GM13976 (cell line): ENCODE measurements around the gene PFDN5.
"Not testable (repeated sequence)": the region's sequence is repeated elsewhere in the genome, so short reads cannot be mapped to it uniquely, and the experiment has no call there.

Source experiments
- DNase-seq: peaks from one replicate; pipeline ENCODE4 v3.0.0; 2012; ENCODE audit warnings: low spot score
- CTCF ChIP-seq: IDR thresholded peaks from 2 replicates; pipeline ENCODE4 v1.5.1; 2012; ENCODE audit warnings: borderline replicate concordance, mild to moderate bottlenecking; ENCODE audit not compliant: insufficient read depth; ENCODE audit errors: extremely low read depth, missing control alignments, control extremely low read depth
- in situ Hi-C: fragments of 300-500 bp; cut with MboI; formaldehyde crosslinking; loops from one replicate; pipeline ENCODE4 v1.12.0; 2022; ENCODE audit warnings: low sequenced_read_pairs, mixed read lengths, inconsistent platforms; ENCODE audit not compliant: unreplicated experiment

The PFDN5 gene

GRCh38 chr12:53295891-53296219, 513 bp downstream of the PFDN5 start:
- TF ChIP-seq CTCF, result no peak
- no peak for DNase-seq
- in situ Hi-C loops, result no loop called here

- DNase-seq, in situ Hi-C loops: not testable (repeated sequence)
Measured at GRCh38 chr12:53297106-53297505, 1.8 kb downstream of the PFDN5 start.

GRCh38 chr12:53298164-53298563, 2.8 kb downstream of the PFDN5 start:
- in situ Hi-C loops, result no loop called here
- no peak for DNase-seq
- TF ChIP-seq CTCF, result no peak

- no peak for TF ChIP-seq CTCF
- DNase-seq, result no peak
- in situ Hi-C loops, result no loop called here
Measured at GRCh38 chr12:53299101-53299453, 3.7 kb downstream of the PFDN5 start.

GRCh38 chr12:53299454-53300180, 4.3 kb downstream of the PFDN5 start, which contains the start of gene MYG1:
Gene MYG1, plus strand, starts transcription at chr12:53299695. Its CDS starts 43 bp downstream, at chr12:53299738.
- in situ Hi-C loops, result no loop called here
- no peak for TF ChIP-seq CTCF

GRCh38 chr12:53300187-53300586, 4.8 kb downstream of the PFDN5 start:
- no peak for DNase-seq
- no peak for TF ChIP-seq CTCF
- in situ Hi-C loops, result no loop called here

More at GRCh38 chr12:53299454-53300180, 4.3 kb downstream of the PFDN5 start, which contains the start of gene MYG1:
- peak; percentile 90 for DNase-seq

- no peak for TF ChIP-seq CTCF
- DNase-seq, result no peak
- in situ Hi-C loops, result no loop called here
Measured at GRCh38 chr12:53302903-53303302, 7.6 kb downstream of the PFDN5 start.
